Caki2 (cell line): Measurements from ENCODE around the gene CHST2. TPM values are rescaled to one million over a fixed set of nuclear protein-coding genes. Genes with fewer than 3 reads are reported as not detected.

Experiments
- DNase-seq: peaks from one replicate; pipeline ENCODE4 v3.0.0-alpha.2; 2015; ENCODE audit warnings: low read depth
- in situ Hi-C: cut with HindIII; loops from 2 replicates; pipeline ENCODE4 v1.10.0; 2016; ENCODE audit warnings: low sequenced_read_pairs, low pct_unique_long_range_greater_than_20kb, mixed read lengths
- total RNA-seq: library from RNA; depleted of rRNA; stranded (reverse); fragments of >200 nt; shearing (Covaris generic); gene quantifications from 2 replicates; pipeline ENCODE4 v1.2.3, GENCODE V29; 2014; ENCODE audit warnings: low replicate concordance

CHST2 gene
- total RNA-seq, 1 experiment from 2014 or later = 13.1 TPM

GRCh38 chr3:143092191-143092590, 27.4 kb upstream of the CHST2 start:
- in situ Hi-C loops = no loop called here
- DNase-seq = no peak

- in situ Hi-C loops = no loop called here
These were observed 23.8 kb upstream of the CHST2 start for GRCh38 chr3:143095813-143096212.

GRCh38 chr3:143098032-143098764, 21.4 kb upstream of the CHST2 start:
- no peak for DNase-seq

More at GRCh38 chr3:143095813-143096212, 23.8 kb upstream of the CHST2 start:
- no peak for DNase-seq

GRCh38 chr3:143099210-143099609, 20.4 kb upstream of the CHST2 start:
- DNase-seq = no peak
- in situ Hi-C loops = no loop called here

More at GRCh38 chr3:143098032-143098764, 21.4 kb upstream of the CHST2 start:
- in situ Hi-C loops = no loop called here

- DNase-seq = no peak
- in situ Hi-C loops = no loop called here
These were observed 19.9 kb upstream of the CHST2 start for GRCh38 chr3:143099690-143100089.

GRCh38 chr3:143100451-143100850, 19.1 kb upstream of the CHST2 start:
- in situ Hi-C loops = no loop called here
- no peak for DNase-seq

- no peak for DNase-seq
- in situ Hi-C loops = no loop called here
These were observed 17.7 kb upstream of the CHST2 start for GRCh38 chr3:143101792-143102381.

GRCh38 chr3:143103652-143104051, 15.9 kb upstream of the CHST2 start:
- in situ Hi-C loops = no loop called here
- DNase-seq = no peak

GRCh38 chr3:143105170-143105569, 14.4 kb upstream of the CHST2 start:
- in situ Hi-C loops = no loop called here
- DNase-seq = no peak

GRCh38 chr3:143109861-143110260, 9.7 kb upstream of the CHST2 start:
- in situ Hi-C loops = no loop called here
- DNase-seq = no peak

GRCh38 chr3:143110371-143110770, 9.2 kb upstream of the CHST2 start:
- DNase-seq = no peak
- in situ Hi-C loops = no loop called here

GRCh38 chr3:143118630-143119008, 952 bp upstream of the CHST2 start:
- DNase-seq = no peak
- in situ Hi-C loops = no loop called here

GRCh38 chr3:143119974-143120715, 574 bp downstream of the CHST2 start:
- DNase-seq = no peak
- in situ Hi-C loops = no loop called here

- DNase-seq = peak; percentile 29
- in situ Hi-C loops = no loop called here
These were observed 1.2 kb downstream of the CHST2 start for GRCh38 chr3:143120716-143121240.

GRCh38 chr3:143121241-143122088, 1.9 kb downstream of the CHST2 start:
- in situ Hi-C loops = no loop called here
- no peak for DNase-seq

- no peak for DNase-seq
- in situ Hi-C loops = no loop called here
These were observed 2.5 kb downstream of the CHST2 start for GRCh38 chr3:143122089-143122430.

GRCh38 chr3:143122608-143123352, 3.2 kb downstream of the CHST2 start:
- no peak for DNase-seq
- in situ Hi-C loops = no loop called here
